Breast epithelium (tissue), 3 donors: ENCODE results near the gene VGF.

Source experiments
- POLR2A ChIP-seq: fragments of 450-650 bp; IDR thresholded peaks from one replicate; pipeline ENCODE4 v1.6.1; 2016; ENCODE audit warnings: antibody characterized with exemption, mild to moderate bottlenecking, moderate library complexity
- TF ChIP-seq, protein P1 (sequence below), 3 donors: fragments of 450-650 bp; IDR thresholded peaks; one replicate each; pipeline ENCODE4 v1.5.1; 2016 to 2017; ENCODE audit warnings: antibody characterized with exemption in 3 of 3, mild to moderate bottlenecking in 3 of 3, moderate library complexity in 3 of 3

DNA sequence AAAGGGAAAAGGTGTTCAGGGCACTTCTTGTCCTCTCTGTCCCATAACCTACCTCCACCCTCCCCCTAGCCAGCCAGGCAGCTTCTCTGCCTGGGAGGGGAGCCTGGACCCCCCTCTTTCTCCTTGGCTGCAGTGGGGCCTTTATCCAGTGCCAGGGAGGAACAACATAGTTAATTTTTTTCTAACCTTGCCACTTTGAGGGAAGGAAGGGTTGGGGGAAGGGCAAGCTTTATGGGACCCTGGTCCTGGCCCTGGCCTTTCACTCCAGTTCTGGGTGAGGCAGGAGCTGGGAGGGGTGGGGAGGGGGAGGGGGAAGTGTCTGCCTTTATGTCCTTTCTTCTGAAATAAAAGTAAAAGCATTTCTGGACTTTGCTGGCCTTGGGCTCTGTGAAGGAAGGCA is 4.5 kb downstream of the VGF start:
- TF ChIP-seq, protein P1, sequence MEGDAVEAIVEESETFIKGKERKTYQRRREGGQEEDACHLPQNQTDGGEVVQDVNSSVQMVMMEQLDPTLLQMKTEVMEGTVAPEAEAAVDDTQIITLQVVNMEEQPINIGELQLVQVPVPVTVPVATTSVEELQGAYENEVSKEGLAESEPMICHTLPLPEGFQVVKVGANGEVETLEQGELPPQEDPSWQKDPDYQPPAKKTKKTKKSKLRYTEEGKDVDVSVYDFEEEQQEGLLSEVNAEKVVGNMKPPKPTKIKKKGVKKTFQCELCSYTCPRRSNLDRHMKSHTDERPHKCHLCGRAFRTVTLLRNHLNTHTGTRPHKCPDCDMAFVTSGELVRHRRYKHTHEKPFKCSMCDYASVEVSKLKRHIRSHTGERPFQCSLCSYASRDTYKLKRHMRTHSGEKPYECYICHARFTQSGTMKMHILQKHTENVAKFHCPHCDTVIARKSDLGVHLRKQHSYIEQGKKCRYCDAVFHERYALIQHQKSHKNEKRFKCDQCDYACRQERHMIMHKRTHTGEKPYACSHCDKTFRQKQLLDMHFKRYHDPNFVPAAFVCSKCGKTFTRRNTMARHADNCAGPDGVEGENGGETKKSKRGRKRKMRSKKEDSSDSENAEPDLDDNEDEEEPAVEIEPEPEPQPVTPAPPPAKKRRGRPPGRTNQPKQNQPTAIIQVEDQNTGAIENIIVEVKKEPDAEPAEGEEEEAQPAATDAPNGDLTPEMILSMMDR (IDR thresholded peaks at IDR 0.05): no peak
- no peak for TF ChIP-seq POLR2A
